H9 (cell line): ENCODE results near the gene SLC9B1. TPM values are rescaled to one million over a fixed set of nuclear protein-coding genes. Genes with fewer than 3 reads are reported as not detected.

Experiments used
- DNase-seq: peaks from one replicate; pipeline ENCODE4 v3.0.0-alpha.2; 2017
- H2AFZ ChIP-seq: one replicate; pipeline ENCODE4 v1.6.1; 2013; ENCODE audit warnings: mild to moderate bottlenecking, low read length, control low read depth, moderate library complexity
- H2AK5ac ChIP-seq: 2 replicates; pipeline ENCODE4 v1.6.1; 2013; ENCODE audit warnings: low read length, control low read depth, mixed read lengths; ENCODE audit not compliant: insufficient read length
- H2BK120ac ChIP-seq: one replicate; pipeline ENCODE4 v1.6.1; 2013; ENCODE audit warnings: low read depth, mild to moderate bottlenecking, low read length, control low read depth, inconsistent platforms; ENCODE audit not compliant: poor library complexity, severe bottlenecking
- H2BK12ac ChIP-seq: 2 replicates; pipeline ENCODE4 v1.6.1; 2013; ENCODE audit warnings: low read length, control low read depth, mixed read lengths, low read depth; ENCODE audit not compliant: insufficient read length
- H2BK15ac ChIP-seq: 2 replicates; pipeline ENCODE4 v1.6.1; 2013; ENCODE audit warnings: low read depth, low read length, control low read depth
- H2BK20ac ChIP-seq: one replicate; pipeline ENCODE4 v1.6.1; 2013; ENCODE audit warnings: low read depth, mild to moderate bottlenecking, low read length, control low read depth, inconsistent platforms; ENCODE audit not compliant: poor library complexity, severe bottlenecking
- H2BK5ac ChIP-seq: 2 replicates; pipeline ENCODE4 v1.6.1; 2013; ENCODE audit warnings: low read length, control low read depth, mixed read lengths; ENCODE audit not compliant: insufficient read length
- H3K14ac ChIP-seq: 2 replicates; pipeline ENCODE4 v1.6.1; 2013; ENCODE audit warnings: low read length, control low read depth; ENCODE audit not compliant: insufficient read depth
- H3K18ac ChIP-seq: 2 replicates; pipeline ENCODE4 v1.6.1; 2013; ENCODE audit warnings: low read depth, mild to moderate bottlenecking, mixed read lengths, low read length, control low read depth; ENCODE audit not compliant: insufficient read length
- H3K23ac ChIP-seq: 2 replicates; pipeline ENCODE4 v1.6.1; 2013; ENCODE audit warnings: low read length, control low read depth, mixed read lengths, low read depth; ENCODE audit not compliant: insufficient read length
- H3K23me2 ChIP-seq: 2 replicates; pipeline ENCODE4 v1.6.1; 2013; ENCODE audit warnings: low read depth, mild to moderate bottlenecking, mixed read lengths, low read length, control low read depth; ENCODE audit not compliant: insufficient read length, poor library complexity, severe bottlenecking
- H3K27ac ChIP-seq: 2 replicates; pipeline ENCODE4 v1.5.1; 2013; ENCODE audit warnings: low read length, control low read depth, mixed read lengths, low read depth; ENCODE audit not compliant: insufficient read length
- H3K27me3 ChIP-seq: 2 replicates; pipeline ENCODE4 v1.6.1; 2013; ENCODE audit warnings: low read length, control low read depth, inconsistent platforms; ENCODE audit not compliant: insufficient read depth
- H3K4ac ChIP-seq: 2 replicates; pipeline ENCODE4 v1.6.1; 2013; ENCODE audit warnings: low read depth, mild to moderate bottlenecking, control low read depth, inconsistent platforms, low read length, moderate library complexity
- H3K4me1 ChIP-seq: 2 replicates; pipeline ENCODE4 v1.6.1; 2013; ENCODE audit warnings: low read length, control low read depth, inconsistent platforms; ENCODE audit not compliant: insufficient read depth
- H3K4me2 ChIP-seq: 2 replicates; pipeline ENCODE4 v1.6.1; 2013; ENCODE audit warnings: low read length, control low read depth, mixed read lengths; ENCODE audit not compliant: insufficient read length, insufficient read depth
- H3K56ac ChIP-seq: 2 replicates; pipeline ENCODE4 v1.6.1; 2013; ENCODE audit warnings: low read depth, mild to moderate bottlenecking, mixed read lengths, low read length, control low read depth; ENCODE audit not compliant: insufficient read length
- H3K79me1 ChIP-seq: 2 replicates; pipeline ENCODE4 v1.6.1; 2013; ENCODE audit warnings: low read depth, mild to moderate bottlenecking, moderate library complexity, low read length, control low read depth, inconsistent platforms; ENCODE audit not compliant: insufficient read depth, poor library complexity, severe bottlenecking
- H3K79me2 ChIP-seq: 2 replicates; pipeline ENCODE4 v1.6.1; 2013; ENCODE audit warnings: low read length, control low read depth, inconsistent platforms; ENCODE audit not compliant: insufficient read depth
- H3K9ac ChIP-seq: 2 replicates; pipeline ENCODE4 v1.6.1; 2013; ENCODE audit warnings: low read length, control low read depth, mixed read lengths; ENCODE audit not compliant: insufficient read length; ENCODE audit errors: extremely low read depth
- H3K9me3 ChIP-seq: one replicate; pipeline ENCODE4 v1.6.1; 2013; ENCODE audit warnings: low read depth, low read length, inconsistent platforms; ENCODE audit not compliant: control insufficient read depth
- H3T11ph ChIP-seq: one replicate; pipeline ENCODE4 v1.6.1; 2013; ENCODE audit warnings: mild to moderate bottlenecking, low read length, control low read depth, inconsistent platforms
- H4K20me1 ChIP-seq: one replicate; pipeline ENCODE4 v1.6.1; 2013; ENCODE audit not compliant: control insufficient read depth, insufficient read length, insufficient read depth
- H4K5ac ChIP-seq: 2 replicates; pipeline ENCODE4 v1.6.1; 2013; ENCODE audit warnings: low read depth, mild to moderate bottlenecking, mixed read lengths, low read length, control low read depth; ENCODE audit not compliant: insufficient read length
- H4K8ac ChIP-seq: replicated peaks from 2 replicates; pipeline ENCODE4 v1.6.1; 2013; ENCODE audit warnings: low read length, control low read depth, mixed read lengths, low read depth; ENCODE audit not compliant: insufficient read length
- H4K91ac ChIP-seq: 2 replicates; pipeline ENCODE4 v1.6.1; 2013; ENCODE audit warnings: low read depth, mild to moderate bottlenecking, moderate library complexity, mixed read lengths, low read length, control low read depth; ENCODE audit not compliant: insufficient read length
- H3K27ac Mint-ChIP-seq, 3 experiments: 2 replicates in 2 of 3; 3 replicates in 1 of 3; pipeline ENCODE4 v1.8.0; 2020 to 2021; ENCODE audit warnings: mixed read lengths in 3 of 3, mild to moderate bottlenecking in 1 of 3, moderate library complexity in 1 of 3
- H3K27me3 Mint-ChIP-seq: 2 replicates; pipeline ENCODE4 v1.8.0; 2021; ENCODE audit warnings: low read depth, mild to moderate bottlenecking, moderate library complexity, mixed read lengths
- H3K36me3 Mint-ChIP-seq, 3 experiments: 2 replicates in 2 of 3; 3 replicates in 1 of 3; pipeline ENCODE4 v1.8.0; 2020 to 2021; ENCODE audit warnings: low read depth in 3 of 3, mixed read lengths in 3 of 3; ENCODE audit not compliant: insufficient read depth in 1 of 3
- H3K4me1 Mint-ChIP-seq, 2 experiments: 2 replicates each; pipeline ENCODE4 v1.8.0; 2020; ENCODE audit warnings: mixed read lengths in 2 of 2
- H3K4me3 Mint-ChIP-seq, 2 experiments: 2 replicates in 1 of 2; 3 replicates in 1 of 2; pipeline ENCODE4 v1.8.0; 2020 to 2021; ENCODE audit warnings: mild to moderate bottlenecking in 2 of 2, mixed read lengths in 2 of 2, moderate library complexity in 1 of 2
- H3K9me3 Mint-ChIP-seq, 2 experiments: 2 replicates in 1 of 2; 3 replicates in 1 of 2; pipeline ENCODE4 v1.8.0; 2020; ENCODE audit warnings: mild to moderate bottlenecking in 2 of 2, mixed read lengths in 2 of 2, moderate library complexity in 1 of 2
- WGBS: extraction: QIAGEN DNeasy Blood & Tissue Kit; methylation state at CpG from one replicate; pipeline ENCODE4 v1.1.7; 2013; ENCODE audit warnings: missing lambda C conversion rate, low lambda C conversion rate, mixed read lengths; ENCODE audit not compliant: insufficient read length; ENCODE audit errors: extremely low coverage; 5-methylcytosine and 5-hydroxymethylcytosine counted together
- total RNA-seq: library from RNA; stranded (reverse); gene quantifications from 2 replicates; pipeline ENCODE4 v1.2.1, GENCODE V29; 2021
- TF ChIP-seq, protein P1 (sequence below): fragments of 200-600 bp; sonication (generic); conservative IDR thresholded peaks from 3 replicates; pipeline ENCODE4 v1.8.0; 2021; ENCODE audit warnings: antibody characterized with exemption, mild to moderate bottlenecking

Gene SLC9B1
- total RNA-seq, 1 experiment from 2014 or later = 0.59 TPM

DNA sequence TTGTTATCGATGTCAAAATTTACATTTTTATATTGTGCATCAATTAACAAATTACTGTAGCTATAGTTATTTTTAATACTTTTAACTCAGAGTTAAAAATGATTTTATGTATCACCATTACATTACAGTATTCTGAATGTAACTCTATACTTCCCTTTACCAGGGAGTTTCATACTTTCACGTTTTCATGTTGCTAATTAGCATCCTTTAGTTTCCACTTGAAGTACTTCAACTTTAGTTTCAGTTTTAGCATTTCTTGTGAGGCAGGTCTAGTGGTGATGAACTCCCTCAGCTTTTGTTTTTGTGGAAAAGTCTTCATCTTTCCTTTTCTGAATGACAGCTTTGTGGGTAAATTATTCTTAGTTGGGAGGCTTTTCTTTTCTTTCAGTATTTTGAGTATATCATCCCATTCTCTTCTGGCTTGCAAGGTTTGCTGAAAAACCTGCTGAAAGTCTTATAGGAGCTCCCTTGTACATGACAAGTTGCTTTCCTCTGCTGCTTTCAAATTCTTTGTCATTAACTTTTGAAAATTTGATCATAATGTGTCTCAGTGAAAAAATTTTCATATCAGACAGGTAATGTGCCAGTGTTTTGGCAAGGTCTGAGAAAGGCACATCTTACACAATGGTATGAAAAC is 160.6 kb downstream of the SLC9B1 start:
- Histone ChIP-seq H3K27ac (no peak overlapping the region), H3K9ac (no peak overlapping the region), H3K18ac (no peak overlapping the region), H2AK5ac (no peak overlapping the region), H3K23me2 (no peaks in the 10 kb centered on the region), H3T11ph (no peak overlapping the region), H3K27me3 (no peaks in the 10 kb centered on the region), H2BK120ac (no peak overlapping the region), H2BK15ac (no peak overlapping the region), H2AFZ (no peak overlapping the region), H4K8ac (no peak overlapping the region), H3K14ac (no peak overlapping the region), H3K56ac (no peak overlapping the region), H4K91ac (no peak overlapping the region), H3K79me2 (no peaks in the 10 kb centered on the region), H2BK20ac (no peak overlapping the region), H4K20me1 (no peaks in the 10 kb centered on the region), H3K4ac (no peak overlapping the region), H3K9me3 (no peaks in the 10 kb centered on the region), H2BK12ac (no peak overlapping the region), H3K79me1 (peaks cover 3% of the 10 kb centered on the region), H3K4me2 (no peak overlapping the region), H4K5ac (no peak overlapping the region), H3K23ac (no peak overlapping the region), H3K4me1 (no peaks in the 10 kb centered on the region), H2BK5ac (no peak overlapping the region)
- Mint-ChIP-seq H3K27ac (no peak overlapping the region), H3K4me3 (no peak overlapping the region), H3K27me3 (no peaks in the 10 kb centered on the region), H3K4me1 (0 out of 4 replicates have a peak, but pooled peaks cover 2 to 4% of the 10 kb centered on the region in 2 experiments), H3K36me3 (peaks cover 28 to 35% (median 33%) of the 10 kb centered on the region in 3 experiments), H3K9me3 (peaks cover 19 to 20% of the 10 kb centered on the region in 2 experiments)
- DNase-seq = no peak
- 100% methylated on average over 1 of the region's 2 CpGs for WGBS
- TF ChIP-seq, protein P1, sequence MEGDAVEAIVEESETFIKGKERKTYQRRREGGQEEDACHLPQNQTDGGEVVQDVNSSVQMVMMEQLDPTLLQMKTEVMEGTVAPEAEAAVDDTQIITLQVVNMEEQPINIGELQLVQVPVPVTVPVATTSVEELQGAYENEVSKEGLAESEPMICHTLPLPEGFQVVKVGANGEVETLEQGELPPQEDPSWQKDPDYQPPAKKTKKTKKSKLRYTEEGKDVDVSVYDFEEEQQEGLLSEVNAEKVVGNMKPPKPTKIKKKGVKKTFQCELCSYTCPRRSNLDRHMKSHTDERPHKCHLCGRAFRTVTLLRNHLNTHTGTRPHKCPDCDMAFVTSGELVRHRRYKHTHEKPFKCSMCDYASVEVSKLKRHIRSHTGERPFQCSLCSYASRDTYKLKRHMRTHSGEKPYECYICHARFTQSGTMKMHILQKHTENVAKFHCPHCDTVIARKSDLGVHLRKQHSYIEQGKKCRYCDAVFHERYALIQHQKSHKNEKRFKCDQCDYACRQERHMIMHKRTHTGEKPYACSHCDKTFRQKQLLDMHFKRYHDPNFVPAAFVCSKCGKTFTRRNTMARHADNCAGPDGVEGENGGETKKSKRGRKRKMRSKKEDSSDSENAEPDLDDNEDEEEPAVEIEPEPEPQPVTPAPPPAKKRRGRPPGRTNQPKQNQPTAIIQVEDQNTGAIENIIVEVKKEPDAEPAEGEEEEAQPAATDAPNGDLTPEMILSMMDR = no peak

Other genes with a start within 250 kb of the SLC9B1 start
- 377 and 378 TPM in 2 replicates for gene UBE2D3, start 192.2 kb downstream of the SLC9B1 start, total RNA-seq
- gene CISD2, start 150.7 kb downstream of the SLC9B1 start, total RNA-seq = 45.6 and 46.0 TPM in 2 replicates
- gene SLC9B2, start 57.1 kb upstream of the SLC9B1 start, total RNA-seq = 6.8 and 7.3 TPM in 2 replicates
- gene BDH2, start 80.1 kb upstream of the SLC9B1 start, total RNA-seq = 39.3 and 40.2 TPM in 2 replicates
- gene CENPE, start 178.6 kb upstream of the SLC9B1 start, total RNA-seq = 34.4 and 38.1 TPM in 2 replicates